B cell (primary cell): ENCODE results near the gene ATP8B2.

ENCODE experiments used
- CTCF ChIP-seq: fragments of 200-600 bp; IDR thresholded peaks from one replicate; pipeline ENCODE4 v1.8.0; 2022; ENCODE audit warnings: antibody characterized with exemption, mild to moderate bottlenecking
- EZH2 ChIP-seq: IDR thresholded peaks from 2 replicates; pipeline ENCODE4 v1.6.1; 2012; ENCODE audit warnings: borderline replicate concordance, low read depth, mild to moderate bottlenecking, moderate library complexity, low read length; ENCODE audit not compliant: insufficient read depth, poor library complexity, severe bottlenecking

- no peak for TF ChIP-seq CTCF
- TF ChIP-seq EZH2 = no peak
These were observed 5.3 kb downstream of the ATP8B2 start for GRCh38 chr1:154330669-154331068.
